ENCODE results near the gene ZNF462.
A peak's percentile ranks its signal among the peaks of the same experiment; 100 is the strongest.

ZNF462 gene

GRCh38 chr9:106929471-106930177, 66.7 kb downstream of the ZNF462 start:
- DNase-seq (ENCODE audit: low spot score) = no peak

GRCh38 chr9:106930477-106930876, 67.5 kb downstream of the ZNF462 start:
- DNase-seq (ENCODE audit: low spot score) = no peak

GRCh38 chr9:106931466-106931865, 68.5 kb downstream of the ZNF462 start:
- no peak for DNase-seq (ENCODE audit: low spot score)

- DNase-seq (ENCODE audit: low spot score) = no peak
These were observed 69.2 kb downstream of the ZNF462 start for GRCh38 chr9:106932178-106932577.

GRCh38 chr9:106932675-106933074, 69.7 kb downstream of the ZNF462 start:
- DNase-seq (ENCODE audit: low spot score) = no peak

GRCh38 chr9:106933470-106933869, 70.5 kb downstream of the ZNF462 start:
- DNase-seq (ENCODE audit: low spot score) = no peak

- no peak for DNase-seq (ENCODE audit: low spot score)
These were observed 71.7 kb downstream of the ZNF462 start for GRCh38 chr9:106934442-106935238.

- DNase-seq (ENCODE audit: low spot score) = no peak
These were observed 73.7 kb downstream of the ZNF462 start for GRCh38 chr9:106936680-106937079.

- no peak for DNase-seq (ENCODE audit: low spot score)
These were observed 79.0 kb downstream of the ZNF462 start for GRCh38 chr9:106941916-106942315.

GRCh38 chr9:106945727-106946660, 83.0 kb downstream of the ZNF462 start:
- peak; percentile 33 for DNase-seq (ENCODE audit: low spot score)

GRCh38 chr9:106947106-106947900, 84.3 kb downstream of the ZNF462 start:
- DNase-seq (ENCODE audit: low spot score) = no peak

GRCh38 chr9:106953174-106953573, 90.2 kb downstream of the ZNF462 start:
- DNase-seq (ENCODE audit: low spot score) = no peak

GRCh38 chr9:106954558-106954957, 91.6 kb downstream of the ZNF462 start:
- DNase-seq (ENCODE audit: low spot score) = no peak

GRCh38 chr9:106954974-106955850, 92.2 kb downstream of the ZNF462 start:
- no peak for DNase-seq (ENCODE audit: low spot score)

- DNase-seq (ENCODE audit: low spot score) = no peak
These were observed 94.0 kb downstream of the ZNF462 start for GRCh38 chr9:106956971-106957370.

GRCh38 chr9:106958955-106959657, 96.1 kb downstream of the ZNF462 start:
- no peak for DNase-seq (ENCODE audit: low spot score)

- DNase-seq (ENCODE audit: low spot score) = no peak
These were observed 97.3 kb downstream of the ZNF462 start for GRCh38 chr9:106960258-106960657.

GRCh38 chr9:106961623-106962022, 98.7 kb downstream of the ZNF462 start:
- DNase-seq (ENCODE audit: low spot score) = no peak

- DNase-seq (ENCODE audit: low spot score) = no peak
These were observed 99.2 kb downstream of the ZNF462 start for GRCh38 chr9:106962122-106962521.

Measured in hepatic stellate cell (primary cell).